ENCODE results near the gene FAM149A.

DNA sequence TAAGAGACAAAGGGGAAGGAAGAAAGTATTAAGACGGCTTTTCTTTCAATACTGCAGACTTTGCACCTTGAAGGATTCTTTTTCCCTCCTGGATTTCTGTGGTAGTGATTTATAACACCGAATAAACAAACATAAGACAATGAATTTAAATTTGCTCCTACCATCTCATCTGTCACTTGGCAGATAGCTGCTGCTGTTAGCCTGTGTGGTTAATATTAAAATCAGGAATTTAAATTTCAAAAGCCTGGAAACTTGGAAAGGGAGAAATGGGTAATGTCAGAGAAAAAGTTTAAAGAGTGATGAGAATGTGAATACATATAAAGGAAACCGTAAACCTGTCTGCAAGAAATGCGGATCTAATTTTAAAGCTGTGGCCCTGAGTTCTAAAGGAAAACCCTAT, 3.4 kb downstream of the FAM149A start:
- TF ChIP-seq POLR2A (IDR thresholded peaks at IDR 0.05) (no peak), POLR2AphosphoS5 (IDR thresholded peaks at IDR 0.05) (no peak), EP300 (IDR thresholded peaks at IDR 0.05) (no peak)
- TF ChIP-seq, protein P1, sequence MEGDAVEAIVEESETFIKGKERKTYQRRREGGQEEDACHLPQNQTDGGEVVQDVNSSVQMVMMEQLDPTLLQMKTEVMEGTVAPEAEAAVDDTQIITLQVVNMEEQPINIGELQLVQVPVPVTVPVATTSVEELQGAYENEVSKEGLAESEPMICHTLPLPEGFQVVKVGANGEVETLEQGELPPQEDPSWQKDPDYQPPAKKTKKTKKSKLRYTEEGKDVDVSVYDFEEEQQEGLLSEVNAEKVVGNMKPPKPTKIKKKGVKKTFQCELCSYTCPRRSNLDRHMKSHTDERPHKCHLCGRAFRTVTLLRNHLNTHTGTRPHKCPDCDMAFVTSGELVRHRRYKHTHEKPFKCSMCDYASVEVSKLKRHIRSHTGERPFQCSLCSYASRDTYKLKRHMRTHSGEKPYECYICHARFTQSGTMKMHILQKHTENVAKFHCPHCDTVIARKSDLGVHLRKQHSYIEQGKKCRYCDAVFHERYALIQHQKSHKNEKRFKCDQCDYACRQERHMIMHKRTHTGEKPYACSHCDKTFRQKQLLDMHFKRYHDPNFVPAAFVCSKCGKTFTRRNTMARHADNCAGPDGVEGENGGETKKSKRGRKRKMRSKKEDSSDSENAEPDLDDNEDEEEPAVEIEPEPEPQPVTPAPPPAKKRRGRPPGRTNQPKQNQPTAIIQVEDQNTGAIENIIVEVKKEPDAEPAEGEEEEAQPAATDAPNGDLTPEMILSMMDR (IDR thresholded peaks at IDR 0.05): no peak

Measured in stomach (tissue), 4 donors.